AG09319 (cell line): ENCODE measurements around the gene SSBP3.

Source experiments
- DNase-seq: peaks from one replicate; pipeline ENCODE4 v3.0.0-alpha.2; 2010; ENCODE audit warnings: low read depth; ENCODE audit errors: extremely low read depth
- TF ChIP-seq, protein P1 (sequence below): IDR thresholded peaks from 2 replicates; pipeline ENCODE4 v1.5.1; 2011; ENCODE audit warnings: low read depth, mild to moderate bottlenecking, inconsistent platforms, low read length, moderate library complexity

SSBP3 gene

GRCh38 chr1:54272134-54272533 is 134.1 kb downstream of the SSBP3 start:
- TF ChIP-seq, protein P1, sequence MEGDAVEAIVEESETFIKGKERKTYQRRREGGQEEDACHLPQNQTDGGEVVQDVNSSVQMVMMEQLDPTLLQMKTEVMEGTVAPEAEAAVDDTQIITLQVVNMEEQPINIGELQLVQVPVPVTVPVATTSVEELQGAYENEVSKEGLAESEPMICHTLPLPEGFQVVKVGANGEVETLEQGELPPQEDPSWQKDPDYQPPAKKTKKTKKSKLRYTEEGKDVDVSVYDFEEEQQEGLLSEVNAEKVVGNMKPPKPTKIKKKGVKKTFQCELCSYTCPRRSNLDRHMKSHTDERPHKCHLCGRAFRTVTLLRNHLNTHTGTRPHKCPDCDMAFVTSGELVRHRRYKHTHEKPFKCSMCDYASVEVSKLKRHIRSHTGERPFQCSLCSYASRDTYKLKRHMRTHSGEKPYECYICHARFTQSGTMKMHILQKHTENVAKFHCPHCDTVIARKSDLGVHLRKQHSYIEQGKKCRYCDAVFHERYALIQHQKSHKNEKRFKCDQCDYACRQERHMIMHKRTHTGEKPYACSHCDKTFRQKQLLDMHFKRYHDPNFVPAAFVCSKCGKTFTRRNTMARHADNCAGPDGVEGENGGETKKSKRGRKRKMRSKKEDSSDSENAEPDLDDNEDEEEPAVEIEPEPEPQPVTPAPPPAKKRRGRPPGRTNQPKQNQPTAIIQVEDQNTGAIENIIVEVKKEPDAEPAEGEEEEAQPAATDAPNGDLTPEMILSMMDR, result no peak
- DNase-seq, result no peak

DNA sequence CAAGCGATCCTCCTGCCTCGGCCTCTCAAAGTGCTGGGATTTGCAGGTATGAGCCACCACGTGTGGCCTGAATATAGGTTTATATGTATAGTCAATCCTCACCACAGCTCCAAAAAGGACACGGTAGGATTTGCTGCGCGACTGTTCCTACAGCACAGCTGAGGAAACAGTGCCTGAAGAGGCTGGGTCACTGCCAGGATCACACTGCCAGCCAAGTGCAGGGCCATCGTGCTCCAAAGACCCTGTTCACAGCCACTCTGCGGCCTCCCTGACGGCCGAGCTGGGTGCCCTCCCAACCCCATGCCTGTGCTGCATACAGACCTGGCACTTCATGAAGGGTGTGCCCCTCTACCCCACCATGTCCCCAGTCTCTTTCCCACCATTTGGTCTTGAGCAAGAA is 134.9 kb downstream of the SSBP3 start:
- no peak for DNase-seq
- TF ChIP-seq, protein P1, result no peak

DNA sequence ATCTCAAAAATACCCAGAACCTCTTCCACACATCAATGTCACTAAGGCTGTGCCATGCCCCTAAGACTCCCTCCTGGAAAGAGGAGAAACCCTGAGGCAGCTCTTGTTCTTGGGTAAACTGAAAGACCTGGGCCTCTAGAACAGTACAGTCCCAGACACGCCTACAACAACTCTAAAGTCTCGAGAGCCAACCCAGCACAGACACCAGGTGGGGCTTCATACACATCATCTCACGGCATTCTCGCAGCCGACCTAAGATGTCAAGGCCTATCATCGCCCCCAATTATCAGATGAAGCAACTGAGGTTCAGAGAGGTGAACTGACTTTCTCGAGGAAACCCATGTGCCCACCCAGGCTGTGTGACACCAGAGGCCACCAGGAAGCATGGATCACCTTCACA is 135.7 kb downstream of the SSBP3 start:
- no peak for DNase-seq
- TF ChIP-seq, protein P1, result no peak

- TF ChIP-seq, protein P1, result no peak
- no peak for DNase-seq
Measured at GRCh38 chr1:54268762-54269297, 137.4 kb downstream of the SSBP3 start.

GRCh38 chr1:54267815-54268761 is 138.1 kb downstream of the SSBP3 start:
- no peak for DNase-seq
- TF ChIP-seq, protein P1, result no peak

- TF ChIP-seq, protein P1, result no peak
- DNase-seq, result no peak
Measured at GRCh38 chr1:54266908-54267307, 139.3 kb downstream of the SSBP3 start.

DNA sequence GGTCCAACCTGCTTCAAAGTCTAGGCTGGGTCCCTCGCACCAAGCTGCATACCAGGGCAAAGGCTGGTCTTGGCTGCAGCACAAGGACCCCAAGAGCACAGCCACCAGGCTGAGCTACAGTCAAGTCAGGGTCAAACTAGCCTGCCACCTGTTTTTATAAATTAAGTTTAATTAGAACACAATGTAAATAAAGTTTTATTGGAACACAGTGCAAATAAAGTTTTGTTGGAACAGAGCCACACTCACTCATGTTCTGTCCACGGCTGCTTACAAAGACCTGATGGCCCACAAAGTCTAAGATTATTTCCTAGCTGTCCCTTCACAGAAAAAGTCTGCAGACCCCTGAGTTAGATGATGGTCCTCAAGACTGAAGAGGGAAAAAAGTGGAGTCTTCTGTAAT is 140.0 kb downstream of the SSBP3 start:
- DNase-seq, result no peak

More for the DNA sequence above, 140.0 kb downstream of the SSBP3 start:
- TF ChIP-seq, protein P1, result no peak
